GM15510 (cell line): ENCODE data around the gene ST6GALNAC5.

Experiments used
- POLR2A ChIP-seq: IDR thresholded peaks from 3 replicates; pipeline ENCODE4 v1.6.1; 2011; ENCODE audit warnings: borderline replicate concordance; ENCODE audit not compliant: insufficient read length; ENCODE audit errors: extremely low read depth

Gene ST6GALNAC5

GRCh38 chr1:77016386-77016985, 149.2 kb downstream of the ST6GALNAC5 start:
- TF ChIP-seq POLR2A = no peak

- no peak for TF ChIP-seq POLR2A
These were observed 151.0 kb downstream of the ST6GALNAC5 start for GRCh38 chr1:77018311-77018710.

- no peak for TF ChIP-seq POLR2A
These were observed 151.5 kb downstream of the ST6GALNAC5 start for GRCh38 chr1:77018761-77019160.

GRCh38 chr1:77021732-77022131, 154.5 kb downstream of the ST6GALNAC5 start:
- TF ChIP-seq POLR2A = no peak

- no peak for TF ChIP-seq POLR2A
These were observed 157.2 kb downstream of the ST6GALNAC5 start for GRCh38 chr1:77024500-77024899.

- TF ChIP-seq POLR2A = no peak
These were observed 158.3 kb downstream of the ST6GALNAC5 start for GRCh38 chr1:77025599-77025998.

- no peak for TF ChIP-seq POLR2A
These were observed 158.9 kb downstream of the ST6GALNAC5 start for GRCh38 chr1:77026135-77026534.

- no peak for TF ChIP-seq POLR2A
These were observed 159.4 kb downstream of the ST6GALNAC5 start for GRCh38 chr1:77026640-77027039.

GRCh38 chr1:77027847-77028246, 160.6 kb downstream of the ST6GALNAC5 start:
- TF ChIP-seq POLR2A = no peak

GRCh38 chr1:77030401-77031105, 163.3 kb downstream of the ST6GALNAC5 start:
- no peak for TF ChIP-seq POLR2A

GRCh38 chr1:77031106-77031662, 163.9 kb downstream of the ST6GALNAC5 start:
- TF ChIP-seq POLR2A = no peak

- no peak for TF ChIP-seq POLR2A
These were observed 169.3 kb downstream of the ST6GALNAC5 start for GRCh38 chr1:77036560-77036959.

- no peak for TF ChIP-seq POLR2A
These were observed 169.8 kb downstream of the ST6GALNAC5 start for GRCh38 chr1:77037038-77037437.

- TF ChIP-seq POLR2A = no peak
These were observed 170.7 kb downstream of the ST6GALNAC5 start for GRCh38 chr1:77038000-77038399.

- TF ChIP-seq POLR2A = no peak
These were observed 171.8 kb downstream of the ST6GALNAC5 start for GRCh38 chr1:77039111-77039510.

- TF ChIP-seq POLR2A = no peak
These were observed 172.5 kb downstream of the ST6GALNAC5 start for GRCh38 chr1:77039739-77040138.
